LoVo (cell line): Measurements from ENCODE around the gene TRAPPC4.
A peak's percentile ranks its signal among the peaks of the same experiment; 100 is the strongest.
"Not testable (repeated sequence)": the region's sequence is repeated elsewhere in the genome, so short reads cannot be mapped to it uniquely, and the experiment has no call there.

Experiments
- DNase-seq: peaks from one replicate; pipeline ENCODE4 v3.0.0-alpha.2; 2016; ENCODE audit warnings: low spot score

The TRAPPC4 gene

DNA sequence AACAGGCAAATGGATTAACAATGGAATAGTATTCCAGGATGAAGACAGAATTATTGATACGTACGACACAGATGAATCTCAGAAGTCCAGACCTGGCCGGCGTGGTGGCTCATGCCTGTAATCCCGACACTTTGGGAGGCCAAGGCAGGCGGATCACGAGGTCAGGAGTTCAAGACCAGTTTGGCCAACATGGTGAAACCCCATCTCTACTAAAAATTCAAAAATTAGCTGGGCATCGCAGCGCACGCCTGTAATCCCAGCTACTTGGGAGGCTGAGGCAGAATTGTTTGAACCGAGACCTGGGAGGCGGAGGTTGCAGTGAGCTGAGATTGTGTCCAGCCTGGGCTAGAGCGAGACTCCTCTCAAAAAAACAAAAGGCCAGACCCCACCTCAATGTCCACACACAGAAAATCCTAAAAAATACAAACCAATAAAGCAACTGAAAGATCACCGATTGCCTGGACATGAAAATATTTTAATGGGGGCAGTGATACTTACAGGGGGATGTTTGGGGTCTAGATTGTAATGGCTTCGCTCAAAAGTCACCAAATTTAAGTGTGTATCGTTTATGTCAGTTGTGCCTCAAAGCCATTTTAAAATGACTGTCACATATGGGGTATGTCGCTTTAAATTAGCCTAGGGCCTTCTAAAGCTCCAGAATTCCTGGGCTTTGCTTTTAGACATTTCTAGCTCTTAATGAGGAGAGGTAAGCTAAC is 4.2 kb upstream of the TRAPPC4 start:
- DNase-seq = no peak

GRCh38 chr11:119015054-119015611 is 3.4 kb upstream of the TRAPPC4 start:
- peak; percentile 30 for DNase-seq

DNA sequence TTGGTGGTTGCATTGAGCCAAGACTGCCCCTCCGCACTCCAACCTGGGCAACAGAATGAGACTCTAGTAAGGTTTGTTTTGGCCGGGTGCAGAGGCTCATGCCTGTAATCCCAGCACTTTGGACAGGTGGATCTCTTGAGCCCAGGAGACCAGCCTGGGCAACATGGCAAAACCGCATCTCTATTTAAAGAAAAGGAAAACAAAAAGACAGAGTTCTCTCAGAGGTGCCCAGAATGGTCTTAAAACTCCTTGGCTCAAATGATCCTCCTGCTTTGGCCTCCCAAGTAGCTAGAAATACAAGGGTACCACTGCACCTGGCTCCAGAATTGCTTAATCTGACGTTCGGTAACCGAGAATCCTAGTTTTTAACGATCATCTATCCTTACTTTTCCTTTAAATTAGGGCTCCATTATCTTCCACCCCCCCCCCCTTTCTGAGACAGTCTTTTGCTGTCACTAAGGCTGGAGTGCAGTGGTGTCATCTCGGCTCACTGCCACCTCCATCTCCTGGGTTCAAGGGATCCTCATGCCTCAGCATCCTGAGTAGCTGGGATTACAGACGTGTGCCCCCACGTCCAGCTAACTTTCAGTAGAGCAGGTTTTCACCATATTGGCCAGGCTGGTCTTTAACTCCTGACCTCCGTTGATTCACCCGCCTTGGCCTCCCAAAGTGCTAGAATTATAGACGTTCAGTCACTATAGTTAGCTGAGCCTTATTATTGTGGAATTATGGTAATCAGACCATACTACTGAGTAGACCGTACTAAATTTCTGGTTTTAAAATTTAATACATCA is 2.2 kb upstream of the TRAPPC4 start:
- DNase-seq = no peak

- not testable (repeated sequence) for DNase-seq
Measured at GRCh38 chr11:119017377-119017776, 1.2 kb upstream of the TRAPPC4 start.

- DNase-seq = no peak
Measured at GRCh38 chr11:119019996-119020395, 1.4 kb downstream of the TRAPPC4 start.

GRCh38 chr11:119021631-119022030 is 3.1 kb downstream of the TRAPPC4 start:
- DNase-seq = no peak

GRCh38 chr11:119023741-119024140 is 5.2 kb downstream of the TRAPPC4 start:
- DNase-seq = peak; percentile 14

DNA sequence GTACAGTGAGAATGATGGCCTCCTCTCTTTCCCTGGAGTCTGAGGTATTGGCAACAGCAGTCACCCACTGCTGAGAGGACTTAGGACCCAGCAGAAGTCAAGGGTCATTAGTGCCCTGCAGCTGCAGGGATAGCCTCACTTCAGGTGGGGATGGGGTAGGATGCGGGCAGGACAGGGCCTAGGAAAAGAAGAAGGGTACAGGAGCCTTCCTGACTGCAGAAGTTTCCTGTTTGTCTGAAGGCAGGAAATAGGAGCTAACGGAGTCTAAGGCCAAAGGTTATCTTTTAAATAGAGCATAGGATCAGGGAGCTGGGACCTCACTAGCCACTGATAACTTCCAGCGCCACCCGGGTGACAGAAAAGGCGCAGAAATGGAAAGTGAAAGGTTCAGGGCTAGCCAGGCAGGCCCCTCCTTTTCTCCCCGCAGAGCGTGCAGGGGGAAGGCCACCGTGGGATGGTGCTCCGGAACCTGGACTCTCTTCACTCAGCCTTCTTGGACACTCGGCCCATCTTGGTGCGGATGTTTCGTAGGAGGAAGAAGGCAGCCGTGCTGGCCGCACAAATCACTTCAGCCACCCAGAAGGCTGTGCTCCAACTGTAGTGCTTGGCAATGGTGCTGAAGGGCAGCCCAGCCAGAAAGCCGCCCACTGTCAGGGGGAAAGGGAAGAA is 6.0 kb downstream of the TRAPPC4 start:
- DNase-seq = no peak

GRCh38 chr11:119025099-119025473 is 6.5 kb downstream of the TRAPPC4 start:
- DNase-seq = no peak

- DNase-seq = no peak
Measured at GRCh38 chr11:119025541-119025940, 7.0 kb downstream of the TRAPPC4 start.

DNA sequence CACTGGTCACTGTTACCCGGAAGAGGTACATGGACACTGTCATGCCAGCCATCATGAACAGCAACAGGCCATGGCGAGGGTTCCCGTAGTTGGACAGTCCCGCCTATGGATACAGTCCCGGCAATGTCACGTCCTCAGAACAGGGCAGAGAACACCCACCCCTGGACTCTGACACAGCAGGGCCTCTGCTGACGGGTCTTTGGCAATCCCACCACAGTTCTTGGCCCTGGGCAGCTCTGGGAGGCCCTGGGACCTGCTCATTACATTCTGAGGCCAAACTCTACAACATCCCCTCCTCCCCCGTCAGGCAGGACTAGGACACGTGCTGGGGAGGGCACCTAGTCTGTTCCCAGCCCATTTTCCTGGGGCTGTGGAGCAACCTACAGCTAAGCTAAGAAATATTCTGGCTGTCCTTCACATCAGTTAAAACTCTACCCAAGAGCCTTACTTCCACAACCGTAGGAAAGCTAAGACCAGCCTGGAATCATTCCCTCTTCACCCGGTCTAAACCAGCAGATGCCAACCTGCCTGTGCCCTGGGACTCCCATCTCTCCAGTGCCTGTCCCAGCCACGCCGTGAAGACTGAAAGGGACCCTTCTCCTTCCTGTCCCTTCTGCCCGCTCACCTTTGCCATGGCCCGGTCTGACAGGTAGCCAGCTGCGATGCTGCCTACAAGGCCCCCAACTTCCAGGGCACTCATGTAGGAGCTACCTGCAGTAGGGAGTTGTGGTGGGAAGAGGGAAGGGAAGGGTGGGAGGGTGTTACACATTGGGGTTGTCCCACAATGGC is 7.6 kb downstream of the TRAPPC4 start:
- no peak for DNase-seq

GRCh38 chr11:119026970-119027369 is 8.4 kb downstream of the TRAPPC4 start:
- DNase-seq = no peak

DNA sequence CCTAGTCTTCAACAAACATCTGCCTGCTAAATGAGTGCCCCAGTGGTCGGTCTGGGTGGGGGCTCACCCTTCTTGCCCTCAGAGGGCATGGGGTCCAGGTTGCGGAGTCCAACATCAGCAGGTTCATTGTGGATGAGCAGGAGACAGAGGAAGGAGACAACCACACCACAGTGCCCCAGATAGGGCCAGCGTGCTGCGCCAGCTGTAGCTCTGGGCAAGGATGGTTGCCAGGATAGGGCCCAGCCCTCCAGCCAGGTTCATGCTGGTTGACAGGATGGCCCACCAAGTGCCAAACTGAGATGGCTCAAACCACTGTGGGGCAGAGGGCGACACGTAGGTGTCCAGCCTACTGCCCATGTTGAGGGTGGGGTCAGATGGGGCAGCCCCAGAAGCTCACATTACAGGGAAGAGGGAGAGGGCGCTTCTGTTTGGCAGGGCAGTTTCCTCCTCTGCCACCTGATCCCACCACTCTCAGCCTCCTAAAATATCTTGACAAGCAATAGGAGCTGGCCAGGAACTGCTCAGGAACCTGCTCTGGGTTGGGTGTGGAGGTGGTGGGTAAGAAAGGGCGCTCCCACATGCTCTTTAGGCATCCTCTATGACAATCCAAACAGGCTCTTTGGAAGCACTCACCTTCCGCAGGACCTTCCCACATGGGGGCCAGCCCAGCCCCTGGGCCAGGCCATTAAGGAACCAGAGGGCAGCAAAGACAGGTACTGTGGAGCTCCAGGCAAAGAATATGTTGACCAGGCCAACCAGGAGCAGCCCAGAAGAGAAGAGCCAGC is 9.2 kb downstream of the TRAPPC4 start:
- no peak for DNase-seq

DNA sequence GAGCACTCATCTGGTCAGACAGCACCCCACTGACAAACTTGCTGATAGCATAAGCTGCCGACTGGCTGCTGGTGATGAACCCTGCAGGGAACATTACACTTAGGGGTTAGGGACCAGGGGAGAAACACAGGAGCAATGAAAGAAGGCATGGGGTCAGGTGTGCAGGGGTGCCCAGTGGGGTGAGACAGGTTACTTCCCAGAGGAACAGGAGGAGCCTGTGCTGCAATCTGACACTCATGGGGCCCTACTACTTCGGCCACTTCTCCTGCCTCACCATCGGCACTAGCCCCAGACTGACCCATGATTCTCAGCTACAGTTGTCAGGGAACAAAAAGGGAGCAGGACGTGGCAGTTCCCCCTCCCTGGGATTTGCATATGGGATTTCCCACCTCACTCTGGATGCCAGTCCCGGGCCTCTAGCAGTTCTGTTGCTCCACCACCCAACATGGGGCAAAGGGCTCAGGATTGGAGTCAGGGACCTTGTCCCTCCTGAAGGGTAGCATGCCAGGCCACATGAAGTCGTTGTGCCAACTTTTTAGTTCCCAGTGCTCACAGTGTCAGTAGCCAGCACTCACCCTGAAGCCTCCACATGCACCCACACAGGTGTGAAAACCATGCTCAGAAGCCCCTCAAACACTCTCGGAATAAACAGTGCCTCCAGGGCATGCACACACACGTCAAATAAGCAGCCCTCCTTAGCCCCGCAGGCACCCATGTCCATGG is 9.9 kb downstream of the TRAPPC4 start:
- DNase-seq = no peak

- DNase-seq = no peak
Measured at GRCh38 chr11:119029069-119029339, 10.4 kb downstream of the TRAPPC4 start.

DNA sequence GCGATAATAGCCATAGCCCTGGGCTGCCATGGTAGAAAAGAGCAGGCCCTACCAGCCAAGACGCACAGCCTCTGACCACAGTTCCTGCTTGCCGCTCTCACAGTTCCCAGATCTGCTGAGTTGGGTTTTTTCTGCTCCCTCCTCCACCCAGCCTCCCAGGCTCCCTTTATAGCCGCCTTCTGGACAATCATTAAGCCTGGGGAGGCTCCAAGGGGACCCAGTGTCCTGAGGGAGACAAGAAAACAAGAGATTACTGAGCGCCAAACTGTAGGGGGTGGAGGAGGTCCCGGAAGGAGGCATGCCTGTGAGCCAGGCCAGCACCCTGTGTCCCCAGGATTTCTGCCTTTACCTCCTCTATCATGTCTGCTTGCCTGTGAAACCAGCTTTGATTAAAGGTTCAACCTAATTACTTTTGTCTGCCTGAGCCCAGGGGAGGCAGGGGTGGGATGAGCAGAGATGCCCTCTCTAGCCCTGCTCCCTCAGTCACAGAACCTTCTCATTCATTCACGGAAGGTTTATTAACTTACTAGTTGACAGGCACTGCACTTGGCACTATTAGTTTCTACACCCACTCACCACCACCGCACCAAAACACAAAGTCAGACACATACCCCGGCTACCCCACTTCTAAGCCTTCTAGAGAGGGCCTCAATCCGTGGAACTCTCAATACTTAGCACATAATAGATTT is 10.9 kb downstream of the TRAPPC4 start:
- peak; percentile 65 for DNase-seq

DNA sequence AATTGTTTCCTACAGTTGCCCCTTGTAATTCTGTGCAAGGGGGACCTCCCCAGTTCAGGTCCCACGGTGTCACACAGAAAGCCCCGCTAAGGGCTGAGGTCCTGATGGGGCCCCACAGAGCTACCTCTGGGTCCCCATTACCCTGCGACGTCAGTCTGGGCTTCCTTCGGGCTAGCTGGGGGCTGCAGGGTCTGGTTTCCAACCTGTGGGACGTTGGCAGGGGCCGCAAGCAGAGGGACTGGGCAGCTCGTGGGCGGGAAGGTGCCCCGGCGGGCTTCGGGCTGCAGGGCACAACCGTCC is 11.4 kb downstream of the TRAPPC4 start:
- DNase-seq = no peak

DNA sequence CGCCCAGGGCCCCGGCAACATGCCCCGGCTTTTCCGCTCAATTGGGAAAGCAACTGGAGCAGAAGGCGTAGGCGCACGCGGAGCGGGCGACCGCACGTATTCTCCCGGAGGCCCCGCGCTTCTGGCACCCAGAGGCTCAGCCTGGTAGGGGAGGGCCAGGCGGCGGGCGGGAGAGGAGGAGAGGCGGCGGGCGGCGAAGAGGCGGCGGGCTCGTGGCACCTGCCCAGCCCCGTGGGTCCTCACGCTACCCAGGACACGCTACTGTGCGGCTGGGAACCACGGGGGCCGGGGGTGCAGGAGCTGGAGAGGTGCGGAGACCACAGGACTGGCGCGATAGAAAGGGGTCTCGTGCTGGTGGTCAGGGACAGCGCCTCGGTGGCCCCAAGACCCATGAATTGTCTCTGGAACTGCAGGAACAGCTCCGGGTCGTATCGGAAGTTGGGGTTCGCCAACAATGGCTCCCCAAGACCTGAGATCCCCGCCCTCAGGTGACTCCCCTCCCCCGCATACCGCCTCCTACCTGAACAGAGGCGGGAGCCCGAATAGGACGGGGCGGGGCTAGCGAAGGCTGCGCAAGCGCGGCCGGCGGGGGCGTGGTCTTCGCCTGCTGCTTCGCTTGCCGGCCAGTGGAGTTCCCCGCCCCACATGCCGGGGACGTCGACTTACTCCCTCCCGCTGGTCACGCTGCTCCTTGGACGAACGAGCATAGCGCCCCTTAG is 11.9 kb downstream of the TRAPPC4 start, which contains the start of gene SLC37A4:
SLC37A4 (minus strand) TSS at position 549 of the 719 bp plus-strand sequence.
- peak; percentile 97 for DNase-seq

DNA sequence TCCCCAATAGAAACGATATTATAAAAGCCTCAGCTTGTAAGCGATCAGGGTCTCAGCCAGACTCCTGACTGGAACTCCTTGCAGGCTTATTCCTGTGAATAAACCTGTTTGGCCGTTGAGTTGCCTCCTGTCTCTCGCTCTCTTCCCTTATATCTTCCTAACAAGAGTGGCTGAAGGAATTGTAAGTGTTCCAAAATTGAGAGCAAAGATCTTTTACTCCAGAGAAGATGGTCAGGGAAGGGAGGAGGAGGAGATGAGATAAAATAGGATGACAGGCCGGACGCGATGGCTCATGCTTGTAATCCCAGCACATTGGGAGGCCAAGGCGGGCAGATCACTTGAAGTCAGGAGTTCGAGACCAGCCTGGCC is 13.3 kb downstream of the TRAPPC4 start:
- DNase-seq = no peak

GRCh38 chr11:119033421-119033820 is 14.9 kb downstream of the TRAPPC4 start:
- DNase-seq = not testable (repeated sequence)
